ENCODE measurements around the gene OSBPL10.

DNA sequence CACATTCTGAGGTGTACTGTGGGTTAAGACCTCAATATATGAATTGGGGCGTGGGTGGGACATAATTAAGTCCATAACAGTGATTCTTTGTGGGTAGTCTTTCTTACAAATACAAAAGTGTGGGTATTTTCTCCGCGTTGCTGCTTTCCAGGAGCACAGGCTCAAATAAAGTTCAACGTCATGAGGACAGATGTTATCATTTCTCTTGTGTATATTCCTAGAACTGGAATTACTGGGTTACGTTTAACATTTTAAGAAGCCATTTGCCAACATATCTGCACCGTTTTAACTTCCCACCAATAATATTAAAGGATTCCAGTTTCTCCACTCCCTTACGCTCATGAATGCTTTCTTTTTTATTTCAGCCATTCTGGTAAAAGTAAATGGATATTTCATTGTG is 40.1 kb upstream of the OSBPL10 start:
- no peak for TF ChIP-seq CTCF (IDR thresholded peaks at IDR 0.05; ENCODE audit: insufficient read depth, low read depth, low read length)
- no peak for TF ChIP-seq EZH2 (IDR thresholded peaks at IDR 0.05; ENCODE audit: insufficient read depth, low read length)

All from astrocyte (in vitro differentiated cells and primary cell).